ENCODE measurements around the gene IPO4. TPM values are rescaled to one million over a fixed set of nuclear protein-coding genes. Genes with fewer than 3 reads are reported as not detected.

IPO4 gene
- total and polyA plus RNA-seq, 2 of the 13 experiments (the other 11 are each of a cell fraction or from before 2014, with no cell fraction given): 39.0 to 179 TPM

GRCh38 chr14:24135834-24136683 is 52.6 kb downstream of the IPO4 start, which contains the start of gene PSME1 (continued):
- no peak for TF ChIP-seq ZC3H13 (CRISPR knock-in tag; IDR thresholded peaks at IDR 0.05)
- peak; percentile 62 for TF ChIP-seq TEAD3 (CRISPR knock-in tag; optimal IDR thresholded peaks at IDR 0.05; ENCODE audit: borderline replicate concordance)
- TF ChIP-seq GPN1 (CRISPR knock-in tag; IDR thresholded peaks at IDR 0.05; ENCODE audit: borderline replicate concordance): 0 out of 2 replicates have a peak, but pooled peaks have one; percentile 80
- no peak for TF ChIP-seq ZBTB34 (CRISPR knock-in tag; IDR thresholded peaks at IDR 0.05)
- peak; percentile 98 for TF ChIP-seq ZNF547 (CRISPR knock-in tag; IDR thresholded peaks at IDR 0.05)
- TF ChIP-seq DR1 (CRISPR knock-in tag; IDR thresholded peaks at IDR 0.05): peak; percentile 77; the same call in 1 of the 2 replicates
- peak; percentile 93; the same call in 1 of the 2 replicates for TF ChIP-seq ATF7-NPFF (CRISPR knock-in tag; IDR thresholded peaks at IDR 0.05; ENCODE audit: low read depth)
- no peak for TF ChIP-seq ZNF446 (CRISPR knock-in tag; IDR thresholded peaks at IDR 0.05)
- TF ChIP-seq SMYD3 (CRISPR knock-in tag; IDR thresholded peaks at IDR 0.05): no peak
- TF ChIP-seq CENPX (CRISPR knock-in tag; IDR thresholded peaks at IDR 0.05): no peak
- TF ChIP-seq HNF4A (CRISPR knock-in tag; IDR thresholded peaks at IDR 0.05): peak; percentile 74
- peak; percentile 73 for TF ChIP-seq GATAD1 (CRISPR knock-in tag; IDR thresholded peaks at IDR 0.05)
- TF ChIP-seq NR0B2 (CRISPR knock-in tag; IDR thresholded peaks at IDR 0.05): peak; percentile 96
- peak; percentile 84 for TF ChIP-seq ELF1 (CRISPR knock-in tag; IDR thresholded peaks at IDR 0.05)
- TF ChIP-seq ZNF710 (CRISPR knock-in tag; IDR thresholded peaks at IDR 0.05; ENCODE audit: borderline replicate concordance): peak; percentile 93
- TF ChIP-seq MIER2 (CRISPR knock-in tag; IDR thresholded peaks at IDR 0.05): peak; percentile 66; the same call in 1 of the 2 replicates
- TF ChIP-seq CBX5 (CRISPR knock-in tag; IDR thresholded peaks at IDR 0.05; ENCODE audit: borderline replicate concordance): peak; percentile 84; the same call in 1 of the 2 replicates
- TF ChIP-seq, protein P1, sequence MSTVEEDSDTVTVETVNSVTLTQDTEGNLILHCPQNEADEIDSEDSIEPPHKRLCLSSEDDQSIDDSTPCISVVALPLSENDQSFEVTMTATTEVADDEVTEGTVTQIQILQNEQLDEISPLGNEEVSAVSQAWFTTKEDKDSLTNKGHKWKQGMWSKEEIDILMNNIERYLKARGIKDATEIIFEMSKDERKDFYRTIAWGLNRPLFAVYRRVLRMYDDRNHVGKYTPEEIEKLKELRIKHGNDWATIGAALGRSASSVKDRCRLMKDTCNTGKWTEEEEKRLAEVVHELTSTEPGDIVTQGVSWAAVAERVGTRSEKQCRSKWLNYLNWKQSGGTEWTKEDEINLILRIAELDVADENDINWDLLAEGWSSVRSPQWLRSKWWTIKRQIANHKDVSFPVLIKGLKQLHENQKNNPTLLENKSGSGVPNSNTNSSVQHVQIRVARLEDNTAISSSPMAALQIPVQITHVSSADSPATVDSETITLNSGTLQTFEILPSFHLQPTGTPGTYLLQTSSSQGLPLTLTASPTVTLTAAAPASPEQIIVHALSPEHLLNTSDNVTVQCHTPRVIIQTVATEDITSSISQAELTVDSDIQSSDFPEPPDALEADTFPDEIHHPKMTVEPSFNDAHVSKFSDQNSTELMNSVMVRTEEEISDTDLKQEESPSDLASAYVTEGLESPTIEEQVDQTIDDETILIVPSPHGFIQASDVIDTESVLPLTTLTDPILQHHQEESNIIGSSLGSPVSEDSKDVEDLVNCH (CRISPR knock-in tag; IDR thresholded peaks at IDR 0.05): peak; percentile 72; the same call in 1 of the 2 replicates
- TF ChIP-seq ZFY (CRISPR knock-in tag; IDR thresholded peaks at IDR 0.05): peak; percentile 94
- no peak for TF ChIP-seq NONO (IDR thresholded peaks at IDR 0.05)
- TF ChIP-seq NONO (CRISPR knock-in tag; conservative IDR thresholded peaks at IDR 0.05): no peak
- TF ChIP-seq ERF (CRISPR knock-in tag; IDR thresholded peaks at IDR 0.05): peak; percentile 84
- peak; percentile 96 for TF ChIP-seq PHF8 (CRISPR knock-in tag; IDR thresholded peaks at IDR 0.05)
- peak; percentile 64 for TF ChIP-seq ZNF350 (CRISPR knock-in tag; IDR thresholded peaks at IDR 0.05; ENCODE audit: borderline replicate concordance, low read depth)

Measured in HepG2 (cell line).